GM12865 (cell line): ENCODE measurements around the gene TOX2.

Experiments
- DNase-seq: peaks from one replicate; pipeline ENCODE4 v3.0.0; 2010; ENCODE audit warnings: low read depth
- H3K4me3 ChIP-seq: 2 replicates; pipeline ENCODE4 v1.5.1; 2011; ENCODE audit warnings: mild to moderate bottlenecking, low read depth, low read length, control low read depth
- CTCF ChIP-seq: IDR thresholded peaks from 2 replicates; pipeline ENCODE4 v1.5.1; 2011; ENCODE audit warnings: low read length, control low read depth, low read depth, inconsistent platforms; ENCODE audit not compliant: insufficient read depth; ENCODE audit errors: missing control alignments

TOX2 gene

GRCh38 chr20:43982886-43983285 is 68.2 kb downstream of the TOX2 start:
- peak; percentile 18 for DNase-seq
- H3K4me3 ChIP-seq, result no peak overlapping the region
- TF ChIP-seq CTCF, result no peak

DNA sequence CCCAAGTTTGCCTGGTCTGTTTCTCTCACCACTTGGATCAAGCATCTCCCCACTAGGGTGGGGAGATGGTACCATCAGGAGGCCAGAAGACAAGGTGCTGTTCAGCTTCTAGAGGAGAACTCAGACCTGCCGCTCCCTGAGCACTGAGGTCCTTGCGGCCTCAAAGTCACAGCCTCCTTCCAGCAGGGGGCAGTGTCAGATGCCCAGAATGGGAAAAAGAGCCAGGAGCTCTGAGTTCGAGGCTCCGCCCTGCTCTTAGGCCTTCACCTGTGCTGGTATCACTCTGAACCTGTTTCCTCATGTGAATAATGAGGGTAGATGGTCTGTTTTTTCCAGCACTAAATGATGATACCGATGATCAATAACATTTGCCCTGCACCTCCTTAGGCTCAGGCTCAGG is 68.7 kb downstream of the TOX2 start:
- peak; percentile 44 for TF ChIP-seq CTCF
- peak; percentile 53 for DNase-seq

GRCh38 chr20:43983904-43984361 is 69.3 kb downstream of the TOX2 start:
- TF ChIP-seq CTCF, result no peak

More for the DNA sequence above, 68.7 kb downstream of the TOX2 start:
- no peak overlapping the region for H3K4me3 ChIP-seq

DNA sequence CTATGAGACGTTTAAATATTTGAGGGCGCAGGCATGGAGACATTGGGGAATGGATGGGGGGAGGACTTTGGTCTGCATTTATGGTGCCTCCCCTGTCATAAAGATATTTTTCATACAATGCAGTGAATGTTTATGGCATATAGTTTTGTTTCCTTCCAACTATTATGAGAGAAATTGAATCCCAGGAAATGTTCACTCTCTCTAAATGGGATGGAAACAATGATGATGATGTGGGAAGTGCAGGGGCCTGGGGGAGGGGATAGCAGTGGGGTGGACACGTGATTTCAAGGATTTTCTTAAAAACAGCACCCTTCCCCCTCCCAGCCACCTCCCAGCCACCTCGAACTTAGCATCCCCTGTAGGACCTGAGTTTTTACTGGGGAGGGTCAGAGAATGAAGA is 69.9 kb downstream of the TOX2 start:
- H3K4me3 ChIP-seq, result no peak overlapping the region
- DNase-seq, result no peak
- TF ChIP-seq CTCF, result no peak

More at GRCh38 chr20:43983904-43984361, 69.3 kb downstream of the TOX2 start:
- H3K4me3 ChIP-seq, result no peak overlapping the region
- DNase-seq, result no peak

GRCh38 chr20:43985121-43985520 is 70.5 kb downstream of the TOX2 start:
- TF ChIP-seq CTCF, result no peak
- no peak overlapping the region for H3K4me3 ChIP-seq
- no peak for DNase-seq

GRCh38 chr20:43985608-43986316 is 71.1 kb downstream of the TOX2 start:
- no peak for TF ChIP-seq CTCF
- H3K4me3 ChIP-seq, result no peak overlapping the region
- no peak for DNase-seq

DNA sequence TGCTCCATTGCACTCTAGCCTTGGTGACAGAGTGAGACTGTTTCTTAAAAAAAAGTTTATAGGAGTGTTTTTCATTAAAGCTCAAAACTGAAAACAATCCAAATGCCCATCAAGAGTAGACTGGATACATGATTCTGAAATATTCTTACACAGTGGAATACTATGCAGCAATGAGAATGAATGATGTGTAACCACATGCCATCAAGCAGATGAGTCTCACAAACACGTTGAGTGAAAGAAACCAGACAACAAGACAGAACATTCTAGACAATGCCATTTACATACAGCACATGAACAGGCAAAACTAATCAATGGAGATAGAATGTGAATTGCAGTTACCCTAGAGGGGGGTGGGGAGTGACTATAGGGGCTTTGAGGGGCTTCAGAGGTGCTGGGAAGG is 72.4 kb downstream of the TOX2 start:
- H3K4me3 ChIP-seq, result no peak overlapping the region
- TF ChIP-seq CTCF, result no peak
- no peak for DNase-seq
